Hepatocyte (in vitro differentiated cells): ENCODE results near the gene TEX13A. TPM values are rescaled to one million over a fixed set of nuclear protein-coding genes. Genes with fewer than 3 reads are reported as not detected.

Experiments used
- DNase-seq: peaks from one replicate; pipeline ENCODE4 v3.0.0-alpha.2; 2016; ENCODE audit warnings: low spot score
- H2AFZ ChIP-seq: fragments of 200-600 bp; sonication (generic); 2 replicates; pipeline ENCODE4 v1.6.0; 2016; ENCODE audit warnings: antibody characterized with exemption, mild to moderate bottlenecking
- H3K27ac ChIP-seq: fragments of 200-600 bp; sonication (generic); 2 replicates; pipeline ENCODE4 v1.5.1; 2016; ENCODE audit warnings: mild to moderate bottlenecking
- H3K27me3 ChIP-seq: fragments of 200-600 bp; sonication (generic); 2 replicates; pipeline ENCODE4 v1.6.1; 2016
- H3K36me3 ChIP-seq: fragments of 200-600 bp; sonication (generic); replicated peaks from 2 replicates; pipeline ENCODE4 v1.5.1; 2016; ENCODE audit warnings: low read depth; ENCODE audit not compliant: insufficient read depth
- H3K4me1 ChIP-seq: fragments of 200-600 bp; sonication (generic); 2 replicates; pipeline ENCODE4 v1.5.1; 2016; ENCODE audit warnings: mild to moderate bottlenecking, moderate library complexity; ENCODE audit not compliant: insufficient read depth
- H3K4me2 ChIP-seq: fragments of 200-600 bp; sonication (generic); 2 replicates; pipeline ENCODE4 v1.6.0; 2016
- H3K4me3 ChIP-seq: fragments of 200-600 bp; sonication (generic); 2 replicates; pipeline ENCODE4 v1.5.1; 2016; ENCODE audit warnings: mild to moderate bottlenecking
- H3K79me2 ChIP-seq: fragments of 200-600 bp; sonication (generic); 2 replicates; pipeline ENCODE4 v1.6.0; 2017; ENCODE audit warnings: mild to moderate bottlenecking
- H3K9me2 ChIP-seq: fragments of 200-600 bp; sonication (generic); replicated peaks from 2 replicates; pipeline ENCODE4 v1.6.0; 2017; ENCODE audit warnings: mild to moderate bottlenecking; ENCODE audit not compliant: insufficient read depth
- H3K9me3 ChIP-seq: fragments of 200-600 bp; sonication (generic); 2 replicates; pipeline ENCODE4 v1.5.1; 2016; ENCODE audit warnings: low read depth, mild to moderate bottlenecking
- H4K20me1 ChIP-seq: fragments of 200-600 bp; sonication (generic); 2 replicates; pipeline ENCODE4 v1.6.0; 2016; ENCODE audit warnings: mild to moderate bottlenecking; ENCODE audit not compliant: insufficient read depth, poor library complexity, severe bottlenecking
- CTCF ChIP-seq: fragments of 200-600 bp; sonication (generic); IDR thresholded peaks from 2 replicates; pipeline ENCODE4 v1.5.1; 2016; ENCODE audit warnings: antibody characterized with exemption, mild to moderate bottlenecking; ENCODE audit not compliant: poor library complexity
- EZH2 ChIP-seq: fragments of 200-600 bp; sonication (generic); IDR thresholded peaks from 2 replicates; pipeline ENCODE4 v1.6.1; 2016; ENCODE audit warnings: antibody characterized with exemption, mild to moderate bottlenecking, borderline replicate concordance
- EZH2phosphoT487 ChIP-seq: fragments of 200-600 bp; sonication (generic); IDR thresholded peaks from one replicate; pipeline ENCODE4 v1.6.1; 2018; ENCODE audit warnings: antibody characterized with exemption, mild to moderate bottlenecking, low read depth, moderate library complexity; ENCODE audit not compliant: unreplicated experiment, severe bottlenecking
- WGBS: methylation state at CpG from one replicate; pipeline ENCODE4 v1.1.6; 2016; ENCODE audit warnings: low lambda C conversion rate; ENCODE audit errors: missing lambda C conversion rate; 5-methylcytosine and 5-hydroxymethylcytosine counted together
- polyA plus RNA-seq: library from polyadenylated mRNA; unstranded; fragments of >200 nt; fragmentation: Nextera tagmentation; extraction: Ambion mirVana; gene quantifications from 2 replicates; pipeline ENCODE4 v1.2.1, GENCODE V29; 2016
- total RNA-seq: library from RNA; depleted of rRNA; stranded (reverse); fragments of >200 nt; gene quantifications from 2 replicates; pipeline ENCODE4 v1.2.3, GENCODE V29; 2014

TEX13A gene
- total and polyA plus RNA-seq, 2 experiments from 2014 or later: not detected

GRCh38 chrX:105266456-105266855 is 46.0 kb upstream of the TEX13A start:
- no peak for DNase-seq
- Histone ChIP-seq H2AFZ (no peak overlapping the region), H3K27me3 (no peaks in the 10 kb centered on the region), H3K4me3 (no peak overlapping the region), H3K9me2 (no peaks in the 10 kb centered on the region), H3K4me2 (no peak overlapping the region), H3K79me2 (no peaks in the 10 kb centered on the region), H3K27ac (no peak overlapping the region), H4K20me1 (no peaks in the 10 kb centered on the region), H3K4me1 (no peaks in the 10 kb centered on the region), H3K36me3 (no peaks in the 10 kb centered on the region), H3K9me3 (no peaks in the 10 kb centered on the region)
- 75% methylated on average over 1 of the region's 1 CpG for WGBS
- TF ChIP-seq EZH2: no peak
- TF ChIP-seq EZH2phosphoT487: no peak
- TF ChIP-seq CTCF: no peak

- Histone ChIP-seq H3K9me2 (no peaks in the 10 kb centered on the region), H3K27ac (no peak overlapping the region), H3K4me1 (no peaks in the 10 kb centered on the region), H3K79me2 (no peaks in the 10 kb centered on the region), H3K27me3 (no peaks in the 10 kb centered on the region), H3K4me3 (no peak overlapping the region), H4K20me1 (no peaks in the 10 kb centered on the region), H3K9me3 (no peaks in the 10 kb centered on the region), H3K4me2 (no peak overlapping the region), H2AFZ (no peak overlapping the region), H3K36me3 (no peaks in the 10 kb centered on the region)
- no peak for DNase-seq
- TF ChIP-seq CTCF (no peak), EZH2phosphoT487 (no peak), EZH2 (no peak)
- 72% methylated on average over 3 of the region's 3 CpGs for WGBS
Measured at GRCh38 chrX:105265093-105265492, 44.6 kb upstream of the TEX13A start.

- Histone ChIP-seq H3K9me2 (no peaks in the 10 kb centered on the region), H4K20me1 (no peaks in the 10 kb centered on the region), H3K79me2 (no peaks in the 10 kb centered on the region), H3K27ac (no peak overlapping the region), H2AFZ (no peak overlapping the region), H3K27me3 (no peaks in the 10 kb centered on the region), H3K4me1 (no peaks in the 10 kb centered on the region), H3K4me3 (no peak overlapping the region), H3K36me3 (no peaks in the 10 kb centered on the region), H3K9me3 (no peaks in the 10 kb centered on the region), H3K4me2 (no peak overlapping the region)
- WGBS: 81% methylated on average over 1 of the region's 1 CpG
- DNase-seq: no peak
- TF ChIP-seq EZH2phosphoT487 (no peak), EZH2 (no peak), CTCF (no peak)
Measured at GRCh38 chrX:105263801-105264200, 43.3 kb upstream of the TEX13A start.

- WGBS: 88% methylated on average over 2 of the region's 2 CpGs
- TF ChIP-seq CTCF: no peak
- TF ChIP-seq EZH2phosphoT487: no peak
- no peak for TF ChIP-seq EZH2
- no peak for DNase-seq
- no peaks in the 10 kb centered on the region for H3K27me3 ChIP-seq
- no peak overlapping the region for H3K4me3 ChIP-seq
- no peak overlapping the region for H2AFZ ChIP-seq
- H3K4me1 ChIP-seq: no peaks in the 10 kb centered on the region
- H3K9me3 ChIP-seq: no peaks in the 10 kb centered on the region
- H3K9me2 ChIP-seq: no peaks in the 10 kb centered on the region
- H3K4me2 ChIP-seq: no peak overlapping the region
- no peaks in the 10 kb centered on the region for H4K20me1 ChIP-seq
- no peaks in the 10 kb centered on the region for H3K79me2 ChIP-seq
- H3K36me3 ChIP-seq: no peaks in the 10 kb centered on the region
- no peak overlapping the region for H3K27ac ChIP-seq
Measured at GRCh38 chrX:105263171-105263570, 42.7 kb upstream of the TEX13A start.
